ENCODE data around the gene CA10. TPM values are rescaled to one million over a fixed set of nuclear protein-coding genes. Genes with fewer than 3 reads are reported as not detected.

The CA10 gene
- total RNA-seq, 1 donor from 2014 or later: not detected

GRCh38 chr17:51935477-51935876 lies 223.0 kb downstream of the CA10 start:
- DNase-seq: no peak

GRCh38 chr17:51933647-51934046 lies 224.9 kb downstream of the CA10 start:
- Mint-ChIP-seq H3K4me1 (no peaks in the 10 kb centered on the region), H3K27me3 (no peaks in the 10 kb centered on the region), H3K9me3 (no peaks in the 10 kb centered on the region), H3K4me3 (no peak overlapping the region), H3K36me3 (ENCODE audit: low read depth) (no peaks in the 10 kb centered on the region), H3K27ac (no peak overlapping the region)
- no peak for DNase-seq
- intact Hi-C loops (cut with micrococcal nuclease): no loop called here

More at GRCh38 chr17:51935477-51935876, 223.0 kb downstream of the CA10 start:
- no peaks in the 10 kb centered on the region for H3K4me1 Mint-ChIP-seq
- no peaks in the 10 kb centered on the region for H3K36me3 Mint-ChIP-seq (ENCODE audit: low read depth)
- no peak overlapping the region for H3K4me3 Mint-ChIP-seq
- no peaks in the 10 kb centered on the region for H3K27me3 Mint-ChIP-seq
- no peak overlapping the region for H3K27ac Mint-ChIP-seq
- no peaks in the 10 kb centered on the region for H3K9me3 Mint-ChIP-seq
- intact Hi-C loops (cut with micrococcal nuclease): no loop called here

- DNase-seq: no peak
- Mint-ChIP-seq H3K9me3 (no peaks in the 10 kb centered on the region), H3K36me3 (ENCODE audit: low read depth) (no peaks in the 10 kb centered on the region), H3K27me3 (no peaks in the 10 kb centered on the region), H3K4me1 (no peaks in the 10 kb centered on the region), H3K27ac (no peak overlapping the region), H3K4me3 (no peak overlapping the region)
- intact Hi-C loops (cut with micrococcal nuclease): no loop called here
Measured at GRCh38 chr17:51926448-51926847, 232.1 kb downstream of the CA10 start.

GRCh38 chr17:51921500-51921899 lies 237.0 kb downstream of the CA10 start:
- Mint-ChIP-seq H3K4me3 (no peak overlapping the region), H3K4me1 (no peaks in the 10 kb centered on the region), H3K27me3 (no peaks in the 10 kb centered on the region), H3K9me3 (no peaks in the 10 kb centered on the region), H3K27ac (no peak overlapping the region), H3K36me3 (ENCODE audit: low read depth) (no peaks in the 10 kb centered on the region)
- no peak for DNase-seq
- intact Hi-C loops (cut with micrococcal nuclease): no loop called here

GRCh38 chr17:51914577-51914976 lies 243.9 kb downstream of the CA10 start:
- Mint-ChIP-seq H3K27me3 (no peaks in the 10 kb centered on the region), H3K27ac (no peak overlapping the region), H3K9me3 (no peaks in the 10 kb centered on the region), H3K4me3 (no peak overlapping the region), H3K36me3 (ENCODE audit: low read depth) (no peaks in the 10 kb centered on the region), H3K4me1 (no peaks in the 10 kb centered on the region)
- intact Hi-C loops (cut with micrococcal nuclease): no loop called here
- no peak for DNase-seq

GRCh38 chr17:51913491-51914205 lies 244.9 kb downstream of the CA10 start:
- Mint-ChIP-seq H3K36me3 (ENCODE audit: low read depth) (no peaks in the 10 kb centered on the region), H3K4me3 (no peak overlapping the region), H3K4me1 (no peaks in the 10 kb centered on the region), H3K9me3 (no peaks in the 10 kb centered on the region), H3K27me3 (no peaks in the 10 kb centered on the region), H3K27ac (no peak overlapping the region)
- intact Hi-C loops (cut with micrococcal nuclease): no loop called here
- DNase-seq: no peak

- H3K9me3 Mint-ChIP-seq: no peaks in the 10 kb centered on the region
- DNase-seq: no peak
Measured at GRCh38 chr17:51912939-51913338, 245.6 kb downstream of the CA10 start.

GRCh38 chr17:51911237-51911636 lies 247.3 kb downstream of the CA10 start:
- Mint-ChIP-seq H3K27me3 (no peaks in the 10 kb centered on the region), H3K4me1 (no peaks in the 10 kb centered on the region), H3K27ac (no peak overlapping the region), H3K36me3 (ENCODE audit: low read depth) (no peaks in the 10 kb centered on the region), H3K9me3 (no peaks in the 10 kb centered on the region), H3K4me3 (no peak overlapping the region)
- no peak for DNase-seq
- intact Hi-C loops (cut with micrococcal nuclease): no loop called here

More at GRCh38 chr17:51912939-51913338, 245.6 kb downstream of the CA10 start:
- no peak overlapping the region for H3K27ac Mint-ChIP-seq
- H3K36me3 Mint-ChIP-seq (ENCODE audit: low read depth): no peaks in the 10 kb centered on the region
- H3K4me1 Mint-ChIP-seq: no peaks in the 10 kb centered on the region
- no peaks in the 10 kb centered on the region for H3K27me3 Mint-ChIP-seq
- intact Hi-C loops (cut with micrococcal nuclease): no loop called here
- no peak overlapping the region for H3K4me3 Mint-ChIP-seq

GRCh38 chr17:51909971-51910370 lies 248.5 kb downstream of the CA10 start:
- H3K36me3 Mint-ChIP-seq (ENCODE audit: low read depth): no peaks in the 10 kb centered on the region
- H3K27me3 Mint-ChIP-seq: no peaks in the 10 kb centered on the region
- H3K4me3 Mint-ChIP-seq: no peak overlapping the region
- no peak for DNase-seq
- intact Hi-C loops (cut with micrococcal nuclease): no loop called here
- no peaks in the 10 kb centered on the region for H3K9me3 Mint-ChIP-seq
- H3K4me1 Mint-ChIP-seq: no peaks in the 10 kb centered on the region
- H3K27ac Mint-ChIP-seq: no peak overlapping the region

- H3K4me3 Mint-ChIP-seq: no peak overlapping the region
- no peaks in the 10 kb centered on the region for H3K27me3 Mint-ChIP-seq
- no peaks in the 10 kb centered on the region for H3K4me1 Mint-ChIP-seq
- H3K9me3 Mint-ChIP-seq: no peaks in the 10 kb centered on the region
- no peak for DNase-seq
- no peak overlapping the region for H3K27ac Mint-ChIP-seq
- intact Hi-C loops (cut with micrococcal nuclease): no loop called here
- H3K36me3 Mint-ChIP-seq (ENCODE audit: low read depth): no peaks in the 10 kb centered on the region
Measured at GRCh38 chr17:51908841-51909537, 249.5 kb downstream of the CA10 start.

GRCh38 chr17:51907041-51907440 lies 251.5 kb downstream of the CA10 start:
- Mint-ChIP-seq H3K9me3 (no peaks in the 10 kb centered on the region), H3K36me3 (ENCODE audit: low read depth) (no peaks in the 10 kb centered on the region), H3K27ac (no peak overlapping the region), H3K27me3 (no peaks in the 10 kb centered on the region), H3K4me3 (no peak overlapping the region), H3K4me1 (no peaks in the 10 kb centered on the region)
- no peak for DNase-seq
- intact Hi-C loops (cut with micrococcal nuclease): no loop called here

GRCh38 chr17:51904379-51904778 lies 254.1 kb downstream of the CA10 start:
- H3K27ac Mint-ChIP-seq: no peak overlapping the region
- H3K4me1 Mint-ChIP-seq: no peaks in the 10 kb centered on the region
- H3K4me3 Mint-ChIP-seq: no peak overlapping the region
- H3K9me3 Mint-ChIP-seq: no peaks in the 10 kb centered on the region
- no peaks in the 10 kb centered on the region for H3K36me3 Mint-ChIP-seq (ENCODE audit: low read depth)
- DNase-seq: no peak
- intact Hi-C loops (cut with micrococcal nuclease): no loop called here
- no peaks in the 10 kb centered on the region for H3K27me3 Mint-ChIP-seq

- H3K9me3 Mint-ChIP-seq: no peaks in the 10 kb centered on the region
- intact Hi-C loops (cut with micrococcal nuclease): no loop called here
- DNase-seq: no peak
- no peaks in the 10 kb centered on the region for H3K4me1 Mint-ChIP-seq
- H3K27me3 Mint-ChIP-seq: peaks cover 2% of the 10 kb centered on the region
- no peak overlapping the region for H3K4me3 Mint-ChIP-seq
- H3K27ac Mint-ChIP-seq: no peak overlapping the region
- no peaks in the 10 kb centered on the region for H3K36me3 Mint-ChIP-seq (ENCODE audit: low read depth)
Measured at GRCh38 chr17:51901242-51901641, 257.3 kb downstream of the CA10 start.

- no peak overlapping the region for H3K27ac Mint-ChIP-seq
- H3K4me1 Mint-ChIP-seq: no peaks in the 10 kb centered on the region
- H3K36me3 Mint-ChIP-seq (ENCODE audit: low read depth): no peaks in the 10 kb centered on the region
- intact Hi-C loops (cut with micrococcal nuclease): no loop called here
- peaks cover 4% of the 10 kb centered on the region for H3K9me3 Mint-ChIP-seq
- DNase-seq: no peak
- H3K27me3 Mint-ChIP-seq: peaks cover under 1% of the 10 kb centered on the region
- no peak overlapping the region for H3K4me3 Mint-ChIP-seq
Measured at GRCh38 chr17:51891936-51892335, 266.6 kb downstream of the CA10 start.
